GM12878 (cell line): Measurements from ENCODE around the gene TTL.
"Not testable (repeated sequence)": the region's sequence is repeated elsewhere in the genome, so short reads cannot be mapped to it uniquely, and the experiment has no call there.

Source experiments
- CTCF ChIP-seq, 3 experiments: IDR thresholded peaks in 2 of 3; conservative IDR thresholded peaks in 1 of 3; 2 replicates each; pipeline ENCODE4 v1.5.1; 2011; ENCODE audit warnings: low read depth in 3 of 3, low read length in 3 of 3, mild to moderate bottlenecking in 3 of 3, control low read depth in 2 of 3, moderate library complexity in 2 of 3, inconsistent platforms in 1 of 3, mixed read lengths in 1 of 3; ENCODE audit not compliant: control insufficient read depth in 2 of 3, insufficient read depth in 1 of 3; ENCODE audit errors: extremely low read depth in 1 of 3
- GABPA ChIP-seq: IDR thresholded peaks from 2 replicates; pipeline ENCODE4 v1.6.1; 2014; ENCODE audit warnings: antibody characterized with exemption, low read depth, mild to moderate bottlenecking, inconsistent platforms
- POLR2A ChIP-seq: IDR thresholded peaks from 2 replicates; pipeline ENCODE4 v1.6.1; 2011; ENCODE audit warnings: low read depth, mild to moderate bottlenecking, low read length
- POLR2AphosphoS5 ChIP-seq: IDR thresholded peaks from 2 replicates; pipeline ENCODE4 v1.6.1; 2011; ENCODE audit warnings: mild to moderate bottlenecking, low read length, inconsistent platforms
- REST ChIP-seq: IDR thresholded peaks from 2 replicates; pipeline ENCODE4 v1.6.1; 2012; ENCODE audit warnings: mild to moderate bottlenecking, low read depth, low read length
- SIN3A ChIP-seq: IDR thresholded peaks from 2 replicates; pipeline ENCODE4 v1.6.1; 2012; ENCODE audit warnings: low read depth, low read length, improper control_type of control experiment

- TF ChIP-seq SIN3A; GABPA; REST; POLR2A; POLR2AphosphoS5; CTCF (IDR thresholded peaks at IDR 0.05 in 2 of 3, conservative IDR thresholded peaks at IDR 0.05 in 1 of 3; ENCODE audit: control insufficient read depth in 2 of 3, extremely low read depth in 1 of 3, insufficient read depth in 1 of 3, low read depth in 3 of 3, low read length in 3 of 3): not testable (repeated sequence)
These were observed 49.6 kb upstream of the TTL start for GRCh38 chr2:112432390-112432734.
